MM.1S (cell line): ENCODE results near the gene DLX4.

Experiments
- DNase-seq: peaks from one replicate; pipeline ENCODE4 v3.0.0-alpha.2; 2015
- H2AFZ ChIP-seq: fragments of 300-600 bp; sonication (generic); 2 replicates; pipeline ENCODE4 v1.6.0; 2016; ENCODE audit warnings: antibody characterized with exemption, low read length
- H3F3A ChIP-seq: fragments of 300-600 bp; sonication (generic); 2 replicates; pipeline ENCODE4 v1.6.1; 2016; ENCODE audit warnings: mild to moderate bottlenecking, antibody characterized with exemption, low read length, moderate library complexity, mixed read lengths; ENCODE audit not compliant: insufficient read depth
- H3K27ac ChIP-seq: fragments of 300-600 bp; sonication (generic); 2 replicates; pipeline ENCODE4 v1.5.1; 2016; ENCODE audit warnings: mild to moderate bottlenecking, low read length
- H3K27me3 ChIP-seq: fragments of 300-600 bp; sonication (generic); replicated peaks from 2 replicates; pipeline ENCODE4 v1.6.0; 2016; ENCODE audit warnings: low read length; ENCODE audit not compliant: insufficient read depth
- H3K36me3 ChIP-seq: fragments of 300-600 bp; sonication (generic); replicated peaks from 2 replicates; pipeline ENCODE4 v1.6.1; 2016; ENCODE audit warnings: mild to moderate bottlenecking, low read length, mixed read lengths; ENCODE audit not compliant: insufficient read depth
- H3K4me1 ChIP-seq: fragments of 300-600 bp; sonication (generic); 2 replicates; pipeline ENCODE4 v1.6.1; 2016; ENCODE audit warnings: low read length, mixed read lengths
- H3K4me2 ChIP-seq: fragments of 300-600 bp; sonication (generic); 2 replicates; pipeline ENCODE4 v1.6.0; 2016; ENCODE audit warnings: low read depth, low read length
- H3K4me3 ChIP-seq: fragments of 300-600 bp; sonication (generic); 2 replicates; pipeline ENCODE4 v1.5.1; 2016; ENCODE audit warnings: low read length, mixed read lengths
- H3K79me2 ChIP-seq: fragments of 300-600 bp; sonication (generic); 2 replicates; pipeline ENCODE4 v1.6.1; 2016; ENCODE audit warnings: mixed run types, low read length, mixed read lengths
- H3K9ac ChIP-seq: fragments of 300-600 bp; sonication (generic); 2 replicates; pipeline ENCODE4 v1.6.1; 2016; ENCODE audit warnings: low read length, mixed read lengths
- H3K9me2 ChIP-seq: fragments of 300-600 bp; sonication (generic); replicated peaks from 2 replicates; pipeline ENCODE4 v1.6.1; 2016; ENCODE audit warnings: mild to moderate bottlenecking, low read length, mixed read lengths; ENCODE audit not compliant: insufficient read depth
- H3K9me3 ChIP-seq: fragments of 300-600 bp; sonication (generic); replicated peaks from 2 replicates; pipeline ENCODE4 v1.6.1; 2016; ENCODE audit warnings: mild to moderate bottlenecking, low read length, mixed read lengths; ENCODE audit not compliant: insufficient read depth
- H4K20me1 ChIP-seq: fragments of 300-600 bp; sonication (generic); 2 replicates; pipeline ENCODE4 v1.6.1; 2016; ENCODE audit warnings: mild to moderate bottlenecking, low read length, moderate library complexity, mixed read lengths; ENCODE audit not compliant: insufficient read depth
- CTCF ChIP-seq: fragments of 300-600 bp; sonication (generic); IDR thresholded peaks from 2 replicates; pipeline ENCODE4 v1.5.1; 2016; ENCODE audit warnings: antibody characterized with exemption, low read length, mixed read lengths
- EZH2 ChIP-seq: fragments of 300-600 bp; sonication (generic); optimal IDR thresholded peaks from 2 replicates; pipeline ENCODE3; 2017; ENCODE audit warnings: low read depth, mild to moderate bottlenecking, antibody characterized with exemption, low read length, mixed read lengths
- EZH2phosphoT487 ChIP-seq: fragments of 300-600 bp; sonication (generic); IDR thresholded peaks from 2 replicates; pipeline ENCODE4 v1.6.1; 2018; ENCODE audit warnings: antibody characterized with exemption, low read length

Gene DLX4

DNA sequence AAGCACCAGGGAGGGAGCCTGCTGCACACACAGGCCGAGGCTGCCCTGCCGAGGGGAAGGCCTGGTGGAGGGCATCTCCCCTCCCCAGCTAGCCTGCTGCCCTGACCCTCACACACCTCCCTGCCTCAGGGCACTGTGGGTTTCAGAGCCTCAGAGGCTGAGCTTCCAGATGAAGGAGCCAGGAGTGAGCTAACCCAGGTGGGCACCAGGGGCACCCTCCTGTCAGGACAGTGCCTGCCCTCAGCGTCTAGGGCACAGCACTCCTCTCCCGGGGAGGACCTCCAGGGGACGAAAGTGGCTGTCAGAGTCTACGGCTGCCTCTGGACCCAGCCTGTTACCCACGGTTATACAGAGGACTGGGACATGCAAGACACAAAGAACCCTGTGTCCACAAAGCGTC lies 22.8 kb upstream of the DLX4 start:
- TF ChIP-seq EZH2, result no peak
- no peak for TF ChIP-seq CTCF
- TF ChIP-seq EZH2phosphoT487, result no peak
- H3K9me2 ChIP-seq, result no peaks in the 10 kb centered on the region
- H3K9ac ChIP-seq, result no peak overlapping the region
- H3K36me3 ChIP-seq, result no peaks in the 10 kb centered on the region
- H3K27me3 ChIP-seq, result peaks cover 99% of the 10 kb centered on the region
- no peak for DNase-seq
- H3F3A ChIP-seq, result no peaks in the 10 kb centered on the region
- H4K20me1 ChIP-seq, result no peaks in the 10 kb centered on the region
- H3K27ac ChIP-seq, result no peak overlapping the region
- no peaks in the 10 kb centered on the region for H3K4me1 ChIP-seq
- H3K4me3 ChIP-seq, result no peak overlapping the region
- H3K4me2 ChIP-seq, result no peak overlapping the region
- H3K9me3 ChIP-seq, result no peaks in the 10 kb centered on the region
- H2AFZ ChIP-seq, result no peak overlapping the region
- no peaks in the 10 kb centered on the region for H3K79me2 ChIP-seq

GRCh38 chr17:49946964-49947584 lies 21.9 kb upstream of the DLX4 start:
- H3K4me2 ChIP-seq, result no peak overlapping the region
- peaks cover 99% of the 10 kb centered on the region for H3K27me3 ChIP-seq
- H3K9ac ChIP-seq, result no peak overlapping the region
- H3K36me3 ChIP-seq, result no peaks in the 10 kb centered on the region
- no peaks in the 10 kb centered on the region for H4K20me1 ChIP-seq
- no peak overlapping the region for H3K27ac ChIP-seq
- no peaks in the 10 kb centered on the region for H3K79me2 ChIP-seq
- no peaks in the 10 kb centered on the region for H3K9me3 ChIP-seq
- H3K4me1 ChIP-seq, result no peaks in the 10 kb centered on the region
- H2AFZ ChIP-seq, result no peak overlapping the region
- no peak for DNase-seq
- H3K9me2 ChIP-seq, result no peaks in the 10 kb centered on the region
- H3K4me3 ChIP-seq, result no peak overlapping the region
- no peaks in the 10 kb centered on the region for H3F3A ChIP-seq
- TF ChIP-seq CTCF, result no peak
- no peak for TF ChIP-seq EZH2phosphoT487
- TF ChIP-seq EZH2, result no peak

GRCh38 chr17:49949634-49950033 lies 19.4 kb upstream of the DLX4 start:
- Histone ChIP-seq H3K4me2 (no peak overlapping the region), H3K79me2 (no peaks in the 10 kb centered on the region), H3K9me3 (no peaks in the 10 kb centered on the region), H3K9me2 (no peaks in the 10 kb centered on the region), H3K9ac (no peak overlapping the region), H4K20me1 (no peaks in the 10 kb centered on the region), H3K36me3 (no peaks in the 10 kb centered on the region), H3K27ac (no peak overlapping the region), H2AFZ (no peak overlapping the region), H3K4me3 (no peak overlapping the region), H3F3A (no peaks in the 10 kb centered on the region), H3K27me3 (peaks cover 94% of the 10 kb centered on the region), H3K4me1 (no peaks in the 10 kb centered on the region)
- TF ChIP-seq CTCF, result no peak
- no peak for TF ChIP-seq EZH2phosphoT487
- no peak for TF ChIP-seq EZH2
- no peak for DNase-seq
